NCI-H82 treated with DMSO at 0.1 percent for 48 hours (cell line): Measurements from ENCODE around the gene PCK2.
A peak's percentile ranks its signal among the peaks of the same experiment; 100 is the strongest.
"Not testable (repeated sequence)": the region's sequence is repeated elsewhere in the genome, so short reads cannot be mapped to it uniquely, and the experiment has no call there.

ENCODE experiments used
- DNase-seq: peaks from one replicate; lab custom pipeline; 2025; ENCODE audit not compliant: unreplicated experiment; lab: John Stamatoyannopoulos, UW

PCK2 gene

GRCh38 chr14:24093207-24093900 lies 757 bp upstream of the PCK2 start:
- DNase-seq = no peak

- no peak for DNase-seq
Observed at GRCh38 chr14:24094841-24095270, 745 bp downstream of the PCK2 start.

DNA sequence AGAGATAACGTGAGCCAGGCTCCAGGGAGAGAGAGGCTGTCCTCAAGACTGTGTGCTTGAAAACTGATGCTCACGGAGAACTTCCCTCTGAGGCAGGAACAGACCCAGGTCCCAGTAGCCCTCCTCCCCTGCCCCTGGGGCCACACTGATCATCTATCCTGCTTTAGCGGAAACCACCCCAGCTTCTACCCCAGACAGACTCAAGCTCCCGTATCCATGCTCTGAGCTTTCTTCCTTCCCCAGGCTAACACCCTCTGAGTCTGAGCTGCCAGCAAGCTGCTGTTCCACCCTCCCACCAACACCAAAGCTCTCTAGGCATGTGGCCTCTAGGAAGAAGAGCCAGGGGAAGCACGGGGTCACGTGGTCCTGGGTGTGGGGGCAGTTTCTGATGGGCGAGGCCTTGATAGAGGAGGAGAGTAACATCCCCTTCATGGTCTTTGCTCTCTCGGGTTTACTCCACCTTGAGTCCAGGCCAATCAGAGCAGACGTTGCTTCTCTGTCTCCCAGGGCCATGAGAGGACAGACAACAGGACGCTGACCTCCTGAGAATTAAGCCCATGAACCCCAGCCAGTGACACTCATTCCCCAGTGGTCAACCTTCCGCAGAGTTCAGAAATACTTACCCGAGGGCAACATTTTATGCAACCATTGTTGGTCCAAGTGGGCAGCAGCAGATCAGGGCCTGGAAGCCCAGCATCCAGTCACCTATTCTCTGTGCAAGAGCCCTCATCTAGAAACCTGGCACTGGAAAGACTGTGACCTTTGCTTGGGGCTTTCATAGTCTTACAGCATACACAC lies 1.4 kb downstream of the PCK2 start:
- DNase-seq = peak; percentile 18

GRCh38 chr14:24096545-24097181 lies 2.6 kb downstream of the PCK2 start:
- DNase-seq = no peak

- DNase-seq = no peak
Observed at GRCh38 chr14:24098229-24098926, 4.3 kb downstream of the PCK2 start.

- no peak for DNase-seq
Observed at GRCh38 chr14:24098927-24099813, 5.1 kb downstream of the PCK2 start.

GRCh38 chr14:24100197-24100981 lies 6.3 kb downstream of the PCK2 start:
- no peak for DNase-seq

GRCh38 chr14:24100982-24101494 lies 6.9 kb downstream of the PCK2 start:
- DNase-seq = no peak

DNA sequence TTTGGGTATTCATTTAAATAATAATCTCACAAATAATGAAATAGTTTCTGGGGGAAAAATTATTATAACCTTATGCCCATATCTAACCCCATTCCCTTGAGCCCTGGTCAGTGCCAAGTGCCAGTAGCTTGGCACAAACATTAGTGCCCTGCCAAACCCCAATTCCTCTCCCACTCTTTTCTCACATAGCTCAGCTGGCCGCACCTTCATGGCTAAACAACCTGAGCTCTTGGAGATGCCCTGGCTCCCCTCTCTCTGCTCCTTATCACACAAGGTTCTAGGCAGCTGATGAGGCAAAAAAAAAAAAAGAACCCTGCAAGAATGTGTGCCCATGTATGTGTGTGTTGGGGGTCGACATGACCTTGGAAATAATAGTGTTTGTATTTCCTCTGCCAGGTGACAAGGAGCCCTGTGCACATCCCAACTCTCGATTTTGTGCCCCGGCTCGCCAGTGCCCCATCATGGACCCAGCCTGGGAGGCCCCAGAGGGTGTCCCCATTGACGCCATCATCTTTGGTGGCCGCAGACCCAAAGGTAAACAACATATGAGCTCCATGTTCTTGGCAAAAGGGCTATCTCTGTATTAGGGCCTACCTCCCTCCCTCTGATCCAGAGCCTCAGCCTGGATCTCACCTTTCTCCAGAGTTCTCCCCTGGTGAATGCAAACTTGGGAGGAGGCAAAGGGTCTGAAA lies 8.4 kb downstream of the PCK2 start:
- no peak for DNase-seq

- DNase-seq = no peak
Observed at GRCh38 chr14:24103451-24103850, 9.3 kb downstream of the PCK2 start.

DNA sequence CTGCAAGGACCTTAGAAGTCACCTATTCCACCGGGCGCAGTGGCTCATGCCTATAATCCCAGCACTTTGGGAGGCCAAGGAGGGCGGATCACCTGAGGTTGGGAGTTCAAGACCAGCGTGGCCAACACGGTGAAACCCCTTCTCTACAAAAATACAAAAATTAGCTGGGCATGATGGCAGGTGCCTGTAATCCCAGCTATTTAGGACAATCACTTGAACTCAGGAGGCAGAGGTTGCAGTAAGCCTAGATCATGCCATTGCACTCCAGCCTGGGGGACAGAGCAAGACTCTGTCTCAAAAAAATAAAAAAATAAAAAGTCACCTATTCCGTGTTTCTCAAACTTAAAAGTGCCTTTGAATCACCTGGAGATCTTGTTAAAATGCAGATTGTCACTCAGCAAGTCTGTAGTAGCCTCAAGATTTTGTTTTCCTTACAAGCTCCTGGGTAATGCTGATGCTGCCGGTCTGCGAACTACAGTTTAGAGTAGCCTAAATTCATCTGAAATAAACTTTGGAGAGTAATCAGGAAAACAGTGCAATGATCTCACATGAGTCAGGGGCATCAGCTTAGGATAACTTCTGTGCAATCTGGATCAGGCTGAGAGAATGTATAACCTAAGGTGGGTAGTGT lies 11.6 kb downstream of the PCK2 start:
- DNase-seq = not testable (repeated sequence)

- DNase-seq = no peak
Observed at GRCh38 chr14:24106672-24107271, 12.7 kb downstream of the PCK2 start.

DNA sequence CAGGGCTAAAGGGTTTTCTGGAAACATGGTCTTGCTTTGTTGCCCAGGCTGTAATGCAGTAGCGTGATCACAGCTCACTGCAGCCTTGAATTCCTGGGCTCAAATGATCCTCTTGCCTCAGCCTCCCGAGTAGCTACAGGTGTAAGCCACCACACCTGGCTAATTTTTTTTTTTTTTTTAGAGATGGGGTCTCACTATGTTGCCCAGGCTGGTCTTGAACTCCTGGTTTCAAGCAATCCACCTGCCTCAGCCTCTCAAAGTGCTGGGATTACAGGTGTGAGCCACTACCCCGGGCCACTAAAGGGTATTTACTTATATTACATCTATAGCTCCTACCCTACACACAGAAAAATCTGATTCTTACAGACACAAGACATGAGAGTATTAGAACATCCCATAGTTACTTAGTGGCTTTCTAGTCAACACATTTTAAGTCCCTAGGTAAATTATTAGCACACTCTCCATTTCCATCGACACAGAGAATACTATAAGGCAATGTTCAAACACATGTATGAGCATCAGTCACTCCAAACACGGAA lies 14.3 kb downstream of the PCK2 start:
- DNase-seq = no peak

DNA sequence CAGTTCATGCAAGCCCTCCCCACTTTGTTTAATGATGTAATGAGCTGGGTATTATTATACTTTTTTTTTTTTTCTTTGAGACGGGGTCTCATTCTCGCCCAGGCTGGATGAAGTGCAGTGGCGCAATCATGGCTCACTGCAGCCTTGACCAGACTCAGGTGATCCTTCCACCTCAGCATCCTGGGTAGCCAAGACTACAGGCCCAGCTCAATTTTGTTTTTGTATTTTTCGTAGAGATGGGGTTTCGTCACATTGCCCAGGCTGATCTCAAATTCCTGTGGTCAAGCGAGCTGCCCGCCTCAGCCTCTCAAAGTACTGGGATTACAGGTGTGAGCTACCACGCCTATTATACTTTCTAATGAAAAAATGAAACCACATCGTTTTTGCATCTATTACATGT lies 15.9 kb downstream of the PCK2 start:
- no peak for DNase-seq

DNA sequence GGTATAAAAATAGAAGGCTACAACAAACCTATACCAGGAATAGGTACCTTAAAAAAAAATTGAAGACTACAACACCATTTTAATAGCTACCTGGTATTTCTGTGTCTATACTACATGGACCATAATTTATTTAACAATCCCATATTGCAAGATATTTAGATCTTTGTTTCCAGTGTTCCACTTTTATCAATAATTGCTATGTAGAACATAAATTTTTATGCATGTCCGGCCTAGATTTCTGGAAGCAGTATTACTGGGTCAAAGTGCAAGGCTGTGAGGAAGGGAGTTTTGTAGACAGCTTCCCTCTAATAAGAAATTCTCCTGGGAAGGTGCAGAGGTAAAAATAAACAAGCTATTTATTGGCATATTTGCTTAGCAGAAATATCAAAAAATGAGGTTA lies 16.4 kb downstream of the PCK2 start:
- DNase-seq = no peak

DNA sequence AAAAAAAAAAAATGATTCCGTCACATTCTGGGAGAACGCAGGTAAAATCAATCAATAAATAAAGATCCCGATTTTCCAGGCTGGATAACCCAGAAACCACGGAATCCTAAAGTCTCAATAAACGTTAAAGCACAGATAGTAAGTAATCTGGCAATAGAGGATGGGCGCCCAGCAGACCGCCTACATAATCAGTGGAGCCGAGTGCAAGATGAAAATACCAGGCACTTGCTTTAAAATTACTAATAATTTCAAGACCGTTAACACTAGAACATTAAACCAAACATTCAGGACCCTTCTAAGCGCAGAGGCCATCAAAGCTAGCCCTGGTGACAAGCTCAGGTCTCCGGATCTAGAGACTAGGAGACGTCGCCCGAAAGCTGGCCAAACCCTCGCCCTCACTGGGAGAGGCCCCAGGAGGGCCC lies 19.3 kb downstream of the PCK2 start:
- DNase-seq = no peak

- peak; percentile 71 for DNase-seq
Observed at GRCh38 chr14:24113801-24114531, 19.9 kb downstream of the PCK2 start.
